H9 (cell line): ENCODE results near the gene CYP19A1. TPM values are rescaled to one million over a fixed set of nuclear protein-coding genes. Genes with fewer than 3 reads are reported as not detected.

Experiments used
- DNase-seq: peaks from one replicate; pipeline ENCODE4 v3.0.0-alpha.2; 2017
- H2AFZ ChIP-seq: one replicate; pipeline ENCODE4 v1.6.1; 2013; ENCODE audit warnings: mild to moderate bottlenecking, low read length, control low read depth, moderate library complexity
- H2AK5ac ChIP-seq: 2 replicates; pipeline ENCODE4 v1.6.1; 2013; ENCODE audit warnings: low read length, control low read depth, mixed read lengths; ENCODE audit not compliant: insufficient read length
- H2BK120ac ChIP-seq: one replicate; pipeline ENCODE4 v1.6.1; 2013; ENCODE audit warnings: low read depth, mild to moderate bottlenecking, low read length, control low read depth, inconsistent platforms; ENCODE audit not compliant: poor library complexity, severe bottlenecking
- H2BK12ac ChIP-seq: 2 replicates; pipeline ENCODE4 v1.6.1; 2013; ENCODE audit warnings: low read length, control low read depth, mixed read lengths, low read depth; ENCODE audit not compliant: insufficient read length
- H2BK15ac ChIP-seq: 2 replicates; pipeline ENCODE4 v1.6.1; 2013; ENCODE audit warnings: low read depth, low read length, control low read depth
- H2BK20ac ChIP-seq: one replicate; pipeline ENCODE4 v1.6.1; 2013; ENCODE audit warnings: low read depth, mild to moderate bottlenecking, low read length, control low read depth, inconsistent platforms; ENCODE audit not compliant: poor library complexity, severe bottlenecking
- H2BK5ac ChIP-seq: 2 replicates; pipeline ENCODE4 v1.6.1; 2013; ENCODE audit warnings: low read length, control low read depth, mixed read lengths; ENCODE audit not compliant: insufficient read length
- H3K14ac ChIP-seq: 2 replicates; pipeline ENCODE4 v1.6.1; 2013; ENCODE audit warnings: low read length, control low read depth; ENCODE audit not compliant: insufficient read depth
- H3K18ac ChIP-seq: 2 replicates; pipeline ENCODE4 v1.6.1; 2013; ENCODE audit warnings: low read depth, mild to moderate bottlenecking, mixed read lengths, low read length, control low read depth; ENCODE audit not compliant: insufficient read length
- H3K23ac ChIP-seq: 2 replicates; pipeline ENCODE4 v1.6.1; 2013; ENCODE audit warnings: low read length, control low read depth, mixed read lengths, low read depth; ENCODE audit not compliant: insufficient read length
- H3K23me2 ChIP-seq: 2 replicates; pipeline ENCODE4 v1.6.1; 2013; ENCODE audit warnings: low read depth, mild to moderate bottlenecking, mixed read lengths, low read length, control low read depth; ENCODE audit not compliant: insufficient read length, poor library complexity, severe bottlenecking
- H3K27ac ChIP-seq: 2 replicates; pipeline ENCODE4 v1.5.1; 2013; ENCODE audit warnings: low read length, control low read depth, mixed read lengths, low read depth; ENCODE audit not compliant: insufficient read length
- H3K27me3 ChIP-seq: 2 replicates; pipeline ENCODE4 v1.6.1; 2013; ENCODE audit warnings: low read length, control low read depth, inconsistent platforms; ENCODE audit not compliant: insufficient read depth
- H3K4ac ChIP-seq: 2 replicates; pipeline ENCODE4 v1.6.1; 2013; ENCODE audit warnings: low read depth, mild to moderate bottlenecking, control low read depth, inconsistent platforms, low read length, moderate library complexity
- H3K4me1 ChIP-seq: 2 replicates; pipeline ENCODE4 v1.6.1; 2013; ENCODE audit warnings: low read length, control low read depth, inconsistent platforms; ENCODE audit not compliant: insufficient read depth
- H3K4me2 ChIP-seq: 2 replicates; pipeline ENCODE4 v1.6.1; 2013; ENCODE audit warnings: low read length, control low read depth, mixed read lengths; ENCODE audit not compliant: insufficient read length, insufficient read depth
- H3K56ac ChIP-seq: 2 replicates; pipeline ENCODE4 v1.6.1; 2013; ENCODE audit warnings: low read depth, mild to moderate bottlenecking, mixed read lengths, low read length, control low read depth; ENCODE audit not compliant: insufficient read length
- H3K79me1 ChIP-seq: 2 replicates; pipeline ENCODE4 v1.6.1; 2013; ENCODE audit warnings: low read depth, mild to moderate bottlenecking, moderate library complexity, low read length, control low read depth, inconsistent platforms; ENCODE audit not compliant: insufficient read depth, poor library complexity, severe bottlenecking
- H3K79me2 ChIP-seq: 2 replicates; pipeline ENCODE4 v1.6.1; 2013; ENCODE audit warnings: low read length, control low read depth, inconsistent platforms; ENCODE audit not compliant: insufficient read depth
- H3K9ac ChIP-seq: 2 replicates; pipeline ENCODE4 v1.6.1; 2013; ENCODE audit warnings: low read length, control low read depth, mixed read lengths; ENCODE audit not compliant: insufficient read length; ENCODE audit errors: extremely low read depth
- H3K9me3 ChIP-seq: one replicate; pipeline ENCODE4 v1.6.1; 2013; ENCODE audit warnings: low read depth, low read length, inconsistent platforms; ENCODE audit not compliant: control insufficient read depth
- H3T11ph ChIP-seq: one replicate; pipeline ENCODE4 v1.6.1; 2013; ENCODE audit warnings: mild to moderate bottlenecking, low read length, control low read depth, inconsistent platforms
- H4K20me1 ChIP-seq: one replicate; pipeline ENCODE4 v1.6.1; 2013; ENCODE audit not compliant: control insufficient read depth, insufficient read length, insufficient read depth
- H4K5ac ChIP-seq: 2 replicates; pipeline ENCODE4 v1.6.1; 2013; ENCODE audit warnings: low read depth, mild to moderate bottlenecking, mixed read lengths, low read length, control low read depth; ENCODE audit not compliant: insufficient read length
- H4K8ac ChIP-seq: replicated peaks from 2 replicates; pipeline ENCODE4 v1.6.1; 2013; ENCODE audit warnings: low read length, control low read depth, mixed read lengths, low read depth; ENCODE audit not compliant: insufficient read length
- H4K91ac ChIP-seq: 2 replicates; pipeline ENCODE4 v1.6.1; 2013; ENCODE audit warnings: low read depth, mild to moderate bottlenecking, moderate library complexity, mixed read lengths, low read length, control low read depth; ENCODE audit not compliant: insufficient read length
- H3K27ac Mint-ChIP-seq, 3 experiments: 2 replicates in 2 of 3; 3 replicates in 1 of 3; pipeline ENCODE4 v1.8.0; 2020 to 2021; ENCODE audit warnings: mixed read lengths in 3 of 3, mild to moderate bottlenecking in 1 of 3, moderate library complexity in 1 of 3
- H3K27me3 Mint-ChIP-seq: 2 replicates; pipeline ENCODE4 v1.8.0; 2021; ENCODE audit warnings: low read depth, mild to moderate bottlenecking, moderate library complexity, mixed read lengths
- H3K36me3 Mint-ChIP-seq, 3 experiments: 2 replicates in 2 of 3; 3 replicates in 1 of 3; pipeline ENCODE4 v1.8.0; 2020 to 2021; ENCODE audit warnings: low read depth in 3 of 3, mixed read lengths in 3 of 3; ENCODE audit not compliant: insufficient read depth in 1 of 3
- H3K4me1 Mint-ChIP-seq, 2 experiments: 2 replicates each; pipeline ENCODE4 v1.8.0; 2020; ENCODE audit warnings: mixed read lengths in 2 of 2
- H3K4me3 Mint-ChIP-seq, 2 experiments: 2 replicates in 1 of 2; 3 replicates in 1 of 2; pipeline ENCODE4 v1.8.0; 2020 to 2021; ENCODE audit warnings: mild to moderate bottlenecking in 2 of 2, mixed read lengths in 2 of 2, moderate library complexity in 1 of 2
- H3K9me3 Mint-ChIP-seq, 2 experiments: 2 replicates in 1 of 2; 3 replicates in 1 of 2; pipeline ENCODE4 v1.8.0; 2020; ENCODE audit warnings: mild to moderate bottlenecking in 2 of 2, mixed read lengths in 2 of 2, moderate library complexity in 1 of 2
- CTCF ChIP-seq: fragments of 200-600 bp; sonication (generic); conservative IDR thresholded peaks from 3 replicates; pipeline ENCODE4 v1.8.0; 2021; ENCODE audit warnings: antibody characterized with exemption, mild to moderate bottlenecking
- WGBS: extraction: QIAGEN DNeasy Blood & Tissue Kit; methylation state at CpG from one replicate; pipeline ENCODE4 v1.1.7; 2013; ENCODE audit warnings: missing lambda C conversion rate, low lambda C conversion rate, mixed read lengths; ENCODE audit not compliant: insufficient read length; ENCODE audit errors: extremely low coverage; 5-methylcytosine and 5-hydroxymethylcytosine counted together
- total RNA-seq: library from RNA; stranded (reverse); gene quantifications from 2 replicates; pipeline ENCODE4 v1.2.1, GENCODE V29; 2021

CYP19A1 gene
- total RNA-seq, 1 experiment from 2014 or later = not detected

DNA sequence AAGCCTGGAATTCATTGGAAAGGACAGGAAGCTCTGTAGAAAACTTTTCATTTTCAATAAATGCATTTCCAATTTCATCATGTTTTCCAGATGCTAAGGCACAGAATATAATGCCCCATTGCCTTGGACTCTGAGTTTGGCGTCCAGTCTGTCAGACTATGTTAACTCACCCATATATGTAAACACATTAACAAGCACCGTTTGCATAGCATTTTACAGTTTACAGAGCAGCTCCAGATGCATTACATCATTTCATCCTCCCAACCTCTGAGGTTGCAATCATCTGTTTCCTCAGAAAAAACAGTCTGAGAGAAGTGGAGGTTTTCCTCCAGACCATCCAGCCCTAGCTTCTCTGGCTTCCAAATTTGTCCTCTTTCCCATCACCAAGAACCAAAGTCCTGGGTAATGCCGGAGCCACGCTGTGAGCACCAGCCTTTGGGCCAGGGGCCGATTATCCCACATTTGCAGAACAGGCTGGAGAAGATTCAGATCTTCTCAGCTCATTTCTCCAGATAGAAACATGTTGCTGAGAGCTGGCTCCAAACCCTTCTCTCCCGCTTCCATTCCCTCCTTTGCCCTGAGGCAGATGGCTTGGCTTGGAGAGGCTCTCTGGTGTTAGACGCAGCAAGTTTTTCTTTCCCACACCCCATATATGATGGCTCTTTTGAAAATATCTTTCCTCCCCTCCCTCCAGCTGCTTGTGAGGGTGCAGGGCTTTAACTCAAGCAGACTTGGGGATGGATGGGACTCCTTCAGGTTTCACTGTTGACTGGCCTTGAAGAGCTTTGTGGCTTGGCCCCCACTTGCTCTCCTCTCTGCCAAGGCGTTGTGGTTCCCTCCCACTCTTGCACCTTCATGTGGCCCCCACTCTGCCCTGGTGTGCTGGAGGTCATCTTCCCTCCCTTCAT is 26.0 kb downstream of the CYP19A1 start:
- Histone ChIP-seq H4K91ac (no peak overlapping the region), H2AFZ (no peak overlapping the region), H3K14ac (no peak overlapping the region), H3K27me3 (no peaks in the 10 kb centered on the region), H3K18ac (no peak overlapping the region), H2BK15ac (no peak overlapping the region), H2BK12ac (no peak overlapping the region), H3K9me3 (no peaks in the 10 kb centered on the region), H3K23ac (no peak overlapping the region), H3K9ac (no peak overlapping the region), H3T11ph (no peak overlapping the region), H2BK120ac (no peak overlapping the region), H3K4ac (no peak overlapping the region), H3K23me2 (no peaks in the 10 kb centered on the region), H4K20me1 (no peaks in the 10 kb centered on the region), H4K8ac (no peak overlapping the region), H3K4me2 (no peak overlapping the region), H3K4me1 (no peaks in the 10 kb centered on the region), H2AK5ac (no peak overlapping the region), H3K27ac (no peak overlapping the region), H4K5ac (no peak overlapping the region), H3K56ac (no peak overlapping the region), H2BK5ac (no peak overlapping the region), H3K79me2 (no peaks in the 10 kb centered on the region), H2BK20ac (no peak overlapping the region), H3K79me1 (no peaks in the 10 kb centered on the region)
- no peaks in the 10 kb centered on the region; a peak in 1 of 5 replicates for H3K9me3 Mint-ChIP-seq
- H3K4me3 Mint-ChIP-seq = no peak overlapping the region
- H3K36me3 Mint-ChIP-seq = no peaks in the 10 kb centered on the region
- peaks cover 12% of the 10 kb centered on the region for H3K27me3 Mint-ChIP-seq
- peaks cover 4 to 11% of the 10 kb centered on the region in 2 experiments; a peak in 3 of 4 replicates for H3K4me1 Mint-ChIP-seq
- WGBS = no CpG with 5 or more reads among the region's 8 CpGs
- H3K27ac Mint-ChIP-seq = peak overlapping the region in 2 of 3 experiments; percentile 21 to 54; a peak in 2 of 7 replicates
- no peak for DNase-seq
- TF ChIP-seq CTCF = no peak
